Measurements from ENCODE around the gene C5orf63.

GRCh38 chr5:127083711-127084110 is 10.4 kb upstream of the C5orf63 start:
- no peak for TF ChIP-seq CTCF (IDR thresholded peaks at IDR 0.05)
- TF ChIP-seq POLR2A (IDR thresholded peaks at IDR 0.05): no peak
